Left kidney (tissue), 2 donors: ENCODE results near the gene PRCD. TPM values are rescaled to one million over a fixed set of nuclear protein-coding genes. Genes with fewer than 3 reads are reported as not detected.

Source experiments
- DNase-seq: peaks from one replicate; pipeline ENCODE4 v3.0.0-alpha.2; 2013
- polyA plus RNA-seq: library from polyadenylated mRNA; unstranded; fragments of 120-200 nt; gene quantifications from one replicate; pipeline ENCODE4 v1.2.1, GENCODE V29; 2013; ENCODE audit not compliant: insufficient read length

The PRCD gene
- polyA plus RNA-seq, 1 donor: 3.7 TPM

DNA sequence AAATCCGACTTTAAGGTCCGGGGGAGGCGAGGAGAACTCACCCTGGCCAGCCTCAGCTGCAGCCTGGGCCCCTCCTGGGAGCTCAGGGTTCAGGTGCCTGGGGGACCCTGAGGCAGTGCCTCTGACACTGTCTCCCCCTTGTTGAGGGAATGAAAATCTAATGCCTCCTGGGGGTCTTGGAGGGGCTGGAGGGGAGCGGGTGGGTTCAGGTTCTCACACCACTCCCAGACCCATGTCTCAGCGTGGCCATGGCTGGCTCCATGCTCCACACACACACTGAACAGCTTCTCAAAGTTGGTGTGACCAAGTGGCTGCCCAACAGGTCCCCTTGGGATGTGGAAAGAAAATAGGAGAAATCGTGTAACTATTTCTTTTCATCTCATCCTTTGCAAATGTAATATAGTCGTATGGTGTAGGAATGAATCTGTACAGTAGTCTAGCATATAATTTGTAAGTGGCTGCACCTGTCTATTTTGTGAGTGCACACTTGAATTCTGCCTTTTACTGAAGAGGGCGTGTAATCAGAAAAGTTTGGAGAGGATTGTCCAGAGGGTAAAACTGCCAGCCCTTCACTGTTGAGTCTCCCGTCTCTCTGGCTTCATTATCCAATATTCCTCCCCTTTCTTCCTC is 788 bp upstream of the PRCD start:
- no peak for DNase-seq

DNA sequence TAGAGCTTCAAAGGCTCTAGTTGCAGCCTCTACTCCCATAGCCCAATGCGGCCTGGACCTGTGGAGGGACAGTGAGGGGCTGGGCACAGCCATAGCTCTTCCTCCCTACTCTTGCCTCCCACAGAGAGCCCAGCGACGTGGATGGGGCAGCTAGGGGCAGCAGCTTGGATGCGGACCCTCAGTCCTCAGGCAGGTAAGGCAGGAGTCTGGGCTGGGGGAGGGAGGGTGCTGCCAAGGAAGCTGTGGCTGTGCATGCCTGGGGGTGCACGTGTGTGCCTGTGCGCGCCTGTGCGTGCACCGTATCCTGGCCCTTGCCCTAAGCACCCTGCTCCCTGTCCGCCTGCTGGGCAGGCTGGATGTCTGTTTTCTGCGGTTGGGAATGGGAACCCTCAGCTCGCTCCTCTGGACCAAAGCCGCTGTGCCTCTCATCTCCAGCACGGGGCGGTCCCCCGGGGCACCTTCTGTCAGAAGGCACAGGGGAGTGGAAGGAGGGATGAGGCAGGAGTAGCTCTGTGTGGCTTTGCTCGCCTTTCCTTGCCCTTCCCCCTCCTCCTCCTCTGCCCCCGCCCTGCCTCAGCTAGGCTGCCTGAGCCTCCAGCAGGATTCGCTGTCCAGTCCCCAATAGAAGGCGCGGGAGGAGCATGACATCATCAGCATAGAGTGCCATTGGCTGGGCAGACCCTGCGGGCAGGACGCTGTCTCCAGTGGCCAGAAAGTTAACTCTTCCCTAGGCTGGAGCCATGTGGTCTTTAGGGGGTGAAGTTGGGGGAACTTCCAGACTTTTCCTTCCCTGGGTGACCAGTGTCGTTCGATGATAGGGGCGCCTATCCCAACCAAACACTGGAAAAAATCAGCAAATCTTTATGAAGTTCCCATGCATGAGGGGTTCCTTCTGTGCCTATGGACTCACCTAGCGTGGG is 797 bp downstream of the PRCD start:
- peak; percentile 96 for DNase-seq

DNA sequence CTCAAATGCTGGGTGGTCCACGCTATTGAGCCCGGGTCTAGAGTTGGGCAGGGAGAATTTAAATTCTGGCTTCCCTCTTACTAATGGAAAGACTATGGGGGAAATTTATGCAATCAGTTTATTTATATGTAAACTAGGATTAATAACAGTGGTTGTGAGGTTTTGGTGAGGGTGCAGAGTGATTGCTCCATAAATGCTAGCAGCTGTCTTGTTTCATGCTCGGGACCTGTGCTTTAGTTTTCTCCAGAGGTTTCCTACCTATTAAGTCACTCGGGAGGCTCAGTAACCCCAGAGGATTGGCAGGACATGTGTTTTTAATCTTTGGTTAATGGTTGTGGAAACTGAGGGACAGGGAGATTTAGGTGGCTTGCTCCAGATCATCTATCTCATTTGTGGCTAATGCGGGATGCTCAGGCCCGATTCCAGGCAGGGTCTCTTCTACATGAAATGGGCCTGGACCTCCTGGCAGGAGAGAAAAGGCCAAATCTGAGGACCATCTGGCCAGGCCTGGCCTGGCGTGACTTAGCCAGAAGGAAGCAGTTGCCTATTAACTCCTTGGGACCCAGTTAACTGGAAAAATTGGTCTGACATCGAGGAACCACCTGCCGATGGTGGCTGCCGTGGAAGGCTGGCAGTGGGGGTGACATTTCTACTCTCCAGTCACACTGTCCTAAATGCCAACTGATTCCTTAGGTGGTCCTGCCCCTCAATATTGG is 2.1 kb downstream of the PRCD start:
- no peak for DNase-seq

DNA sequence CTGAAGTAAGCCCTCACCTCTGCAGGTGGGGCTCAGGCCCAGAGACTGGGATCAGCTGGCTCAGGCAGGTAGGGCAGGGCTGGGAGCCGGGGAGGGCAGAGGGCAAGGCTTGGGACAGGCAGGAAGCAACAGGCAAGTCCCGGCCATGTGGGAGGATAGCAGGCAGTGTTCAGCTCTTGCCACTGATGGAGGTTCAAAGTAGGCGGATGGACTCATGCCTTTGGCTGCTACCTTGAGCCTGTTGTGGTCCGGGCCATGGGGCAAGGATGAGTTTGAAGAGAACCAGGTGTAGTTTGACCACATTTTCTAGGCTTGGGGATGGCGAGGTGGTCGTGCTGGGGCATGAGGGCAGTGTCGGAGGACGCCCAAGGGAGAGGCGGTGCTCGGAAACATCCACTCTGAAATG is 2.7 kb downstream of the PRCD start:
- no peak for DNase-seq

DNA sequence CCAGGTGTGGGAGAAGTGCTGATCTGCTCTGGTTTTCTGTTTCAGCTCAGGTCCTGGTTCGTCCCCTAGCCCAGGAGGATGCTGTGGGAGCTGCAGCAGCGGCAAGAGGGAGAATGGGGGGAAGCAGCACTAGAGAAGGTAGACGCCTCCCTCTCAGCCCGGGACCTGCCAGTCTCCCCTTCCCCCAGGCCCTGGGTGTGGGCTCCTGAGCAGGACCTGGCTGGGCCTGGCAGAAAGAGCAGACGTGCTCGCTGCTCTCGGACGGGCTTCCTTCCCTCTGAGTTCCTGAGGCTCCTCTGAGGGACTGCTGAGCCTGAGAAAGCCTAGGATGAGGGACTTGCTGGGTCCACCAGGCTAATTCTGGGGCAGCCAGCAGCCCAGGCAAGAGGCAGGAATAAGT is 3.1 kb downstream of the PRCD start:
- no peak for DNase-seq

DNA sequence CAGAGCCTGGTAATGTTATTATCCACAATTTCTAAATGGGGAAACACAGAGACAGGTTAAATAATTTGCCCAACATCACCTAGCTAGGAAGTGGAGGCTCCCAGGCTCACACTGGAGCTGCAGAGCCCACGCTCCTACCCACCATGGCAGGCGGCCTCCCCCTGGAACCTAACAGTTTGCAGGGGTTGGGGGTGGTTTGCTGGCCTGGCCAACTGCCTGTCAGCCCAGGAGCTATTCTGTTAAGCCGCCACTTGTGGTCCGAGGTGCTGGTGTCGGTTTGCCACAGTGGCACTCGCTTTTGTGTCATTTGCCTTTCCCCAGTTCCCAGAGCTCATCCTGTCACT is 3.6 kb downstream of the PRCD start:
- no peak for DNase-seq

DNA sequence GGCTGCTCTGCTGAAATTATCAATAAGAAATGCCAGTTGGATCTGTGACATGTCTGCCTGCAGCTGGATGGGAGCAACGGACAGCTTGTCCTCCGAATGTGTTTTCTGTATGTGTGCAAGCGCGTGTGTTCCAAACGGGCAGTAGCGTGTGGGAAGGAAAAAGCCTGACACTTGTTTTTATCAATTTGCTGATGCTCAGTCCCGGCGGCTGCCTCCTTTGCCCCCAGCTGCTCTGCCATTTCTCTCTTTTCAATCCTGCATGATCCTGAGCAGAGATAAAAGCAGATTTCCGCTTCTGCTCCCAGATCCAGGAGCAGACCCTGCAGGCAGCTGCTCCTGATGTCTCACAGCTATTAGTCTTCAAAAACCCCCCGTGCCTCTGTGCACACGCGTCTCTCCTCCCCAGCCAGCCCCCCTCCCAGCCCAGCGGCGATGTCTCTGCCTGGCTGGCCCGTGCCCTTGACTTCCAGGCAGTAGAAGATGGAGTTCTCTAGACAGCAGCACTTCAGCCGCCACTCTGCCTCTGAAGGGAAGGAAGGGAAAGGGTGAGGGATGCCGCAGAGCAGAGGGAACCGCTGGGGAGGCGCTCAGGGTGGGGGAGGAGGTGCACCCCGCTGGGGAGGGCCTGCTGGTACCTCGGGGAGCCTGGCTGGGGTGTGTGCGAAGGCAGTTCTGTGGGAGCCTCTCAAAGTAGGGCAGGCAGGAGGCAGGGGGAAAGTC is 4.1 kb downstream of the PRCD start:
- DNase-seq: no peak

DNA sequence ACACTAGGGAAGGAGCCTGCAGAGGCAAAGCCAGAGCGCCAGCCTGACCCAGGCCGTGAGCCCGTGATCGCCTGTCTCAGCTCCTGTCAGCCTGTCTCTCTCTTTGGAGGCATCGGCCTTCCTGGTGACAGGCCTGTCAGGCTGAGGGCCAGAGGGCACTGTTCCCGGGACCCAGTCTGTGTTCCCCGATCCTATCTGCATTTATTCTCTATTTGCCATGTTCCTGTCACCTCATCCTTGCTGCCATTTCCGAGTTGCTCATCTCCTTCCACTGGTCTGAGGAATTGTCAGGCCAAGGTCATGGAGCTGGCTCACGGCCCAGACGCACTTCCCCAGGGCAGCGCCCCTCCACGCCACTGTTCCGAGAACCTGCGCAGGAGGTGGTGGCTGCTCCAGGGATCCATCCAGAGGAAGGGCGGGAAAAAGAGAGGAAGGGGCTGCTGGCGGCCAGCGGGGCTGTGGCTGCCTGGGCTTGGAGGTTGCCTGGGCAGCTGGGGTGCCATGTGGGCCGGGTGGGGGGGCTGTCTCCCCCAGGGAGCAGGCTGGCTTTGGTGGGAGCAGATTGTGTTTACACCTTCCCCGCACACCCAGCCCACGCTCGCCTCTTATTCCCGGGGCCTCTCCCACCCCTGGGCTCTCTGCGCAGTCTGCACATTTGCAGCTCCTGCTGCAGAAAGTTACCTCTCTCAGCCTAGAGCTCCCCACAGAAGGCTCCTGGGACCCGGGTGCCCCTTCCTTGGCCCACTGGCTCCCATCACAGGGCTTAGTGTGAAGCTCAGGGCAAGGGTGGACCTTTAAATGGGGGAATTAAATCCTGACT is 4.9 kb downstream of the PRCD start:
- DNase-seq: no peak

DNA sequence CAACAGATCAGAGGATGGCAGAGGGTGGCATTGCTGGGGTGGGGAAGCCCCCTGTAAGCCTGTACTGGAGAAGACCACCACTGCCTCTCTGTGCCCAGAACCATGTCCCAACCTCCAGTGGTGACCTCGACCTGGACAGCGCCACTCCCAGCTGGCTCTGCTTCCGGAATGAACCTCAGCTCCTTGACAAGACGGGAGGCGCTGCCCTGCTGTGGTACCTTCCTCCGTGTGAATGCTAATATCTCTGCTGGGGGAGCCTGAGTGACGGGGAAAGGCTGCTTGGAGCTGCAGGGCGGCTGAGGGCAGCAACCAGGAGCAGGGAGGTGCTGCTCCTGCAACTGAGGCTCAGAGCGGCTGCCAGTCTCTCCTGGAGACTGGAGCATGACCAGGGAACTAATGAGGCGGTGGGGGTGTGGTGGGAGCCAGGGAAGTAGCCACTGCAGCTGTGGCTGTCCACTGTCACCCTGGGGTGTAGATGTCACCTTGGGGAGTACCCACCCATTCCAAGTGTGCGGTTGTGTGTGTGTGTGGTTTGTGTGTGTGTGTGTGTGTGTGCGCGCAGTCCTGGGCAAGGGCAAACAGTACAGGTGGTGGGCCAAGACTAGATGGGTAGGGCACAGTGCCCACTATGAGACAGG is 6.2 kb downstream of the PRCD start:
- no peak for DNase-seq

DNA sequence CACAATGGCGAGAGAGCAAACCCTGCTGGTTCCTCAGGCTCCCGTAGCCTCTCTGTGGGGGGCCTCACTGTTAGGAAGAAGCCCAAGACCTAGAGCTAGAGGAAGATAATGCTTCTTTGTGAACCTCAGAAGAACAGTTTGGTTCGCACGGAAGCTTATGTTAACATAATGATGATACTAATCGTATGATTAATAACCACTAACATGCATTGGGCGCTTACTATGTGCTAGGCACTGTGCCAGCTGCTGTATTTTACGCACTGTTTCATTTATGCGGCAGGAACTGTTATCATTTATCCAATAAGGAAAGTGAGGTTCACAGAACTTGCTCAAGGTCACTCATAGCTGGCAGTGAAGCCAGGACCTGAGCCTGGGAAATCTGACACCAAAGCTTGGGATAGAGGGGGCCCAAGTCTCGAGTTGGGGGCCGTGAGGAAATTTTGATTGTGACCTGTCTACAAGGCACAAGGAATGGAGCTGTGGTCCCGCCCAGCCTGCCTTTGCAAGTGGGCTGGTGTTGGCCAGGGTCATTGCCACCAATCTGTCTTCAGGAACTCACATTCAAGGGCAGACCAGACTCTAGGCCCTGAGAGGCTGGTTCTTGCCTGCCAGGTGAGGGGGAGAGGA is 6.8 kb downstream of the PRCD start:
- no peak for DNase-seq

DNA sequence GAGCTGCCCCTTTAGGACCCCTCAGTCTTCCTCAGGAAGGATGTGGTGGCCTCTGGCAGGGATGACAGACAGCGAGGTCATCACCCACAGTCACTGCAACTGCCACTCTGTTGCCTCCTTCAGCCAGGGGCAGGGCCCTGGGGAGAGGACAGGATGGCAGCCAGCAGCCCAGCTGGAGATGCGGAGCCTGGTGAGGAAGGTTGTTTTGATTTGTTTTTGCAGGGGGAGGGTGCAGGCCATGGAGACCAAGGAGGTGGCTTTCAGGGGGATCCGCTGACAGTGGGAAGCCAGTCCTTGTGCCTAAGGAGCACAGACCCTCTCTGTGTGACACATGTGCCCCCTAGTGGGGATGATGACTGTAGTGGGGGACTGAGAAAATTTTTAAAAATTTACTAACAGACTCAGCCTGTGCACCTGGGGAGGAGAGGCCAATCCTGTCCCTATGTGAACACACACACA is 7.4 kb downstream of the PRCD start:
- DNase-seq: peak; percentile 83

DNA sequence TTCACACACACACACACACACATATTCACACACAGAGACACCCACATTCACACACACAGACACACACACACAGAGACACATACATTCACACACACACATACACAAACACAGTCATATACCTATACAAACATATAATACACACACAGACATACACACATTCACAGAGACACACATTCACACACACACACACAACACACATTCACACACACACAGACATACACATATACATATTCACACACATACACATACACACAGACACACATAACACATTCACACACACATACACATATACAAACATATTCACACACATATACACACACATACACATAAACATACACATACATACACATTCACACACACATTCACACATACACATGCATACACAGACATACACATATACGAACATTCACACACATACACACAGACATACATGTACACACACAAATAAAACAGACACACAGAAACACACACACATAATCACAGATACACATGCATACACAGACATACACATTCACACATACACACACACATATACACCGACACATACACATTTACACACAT is 7.9 kb downstream of the PRCD start:
- no peak for DNase-seq

DNA sequence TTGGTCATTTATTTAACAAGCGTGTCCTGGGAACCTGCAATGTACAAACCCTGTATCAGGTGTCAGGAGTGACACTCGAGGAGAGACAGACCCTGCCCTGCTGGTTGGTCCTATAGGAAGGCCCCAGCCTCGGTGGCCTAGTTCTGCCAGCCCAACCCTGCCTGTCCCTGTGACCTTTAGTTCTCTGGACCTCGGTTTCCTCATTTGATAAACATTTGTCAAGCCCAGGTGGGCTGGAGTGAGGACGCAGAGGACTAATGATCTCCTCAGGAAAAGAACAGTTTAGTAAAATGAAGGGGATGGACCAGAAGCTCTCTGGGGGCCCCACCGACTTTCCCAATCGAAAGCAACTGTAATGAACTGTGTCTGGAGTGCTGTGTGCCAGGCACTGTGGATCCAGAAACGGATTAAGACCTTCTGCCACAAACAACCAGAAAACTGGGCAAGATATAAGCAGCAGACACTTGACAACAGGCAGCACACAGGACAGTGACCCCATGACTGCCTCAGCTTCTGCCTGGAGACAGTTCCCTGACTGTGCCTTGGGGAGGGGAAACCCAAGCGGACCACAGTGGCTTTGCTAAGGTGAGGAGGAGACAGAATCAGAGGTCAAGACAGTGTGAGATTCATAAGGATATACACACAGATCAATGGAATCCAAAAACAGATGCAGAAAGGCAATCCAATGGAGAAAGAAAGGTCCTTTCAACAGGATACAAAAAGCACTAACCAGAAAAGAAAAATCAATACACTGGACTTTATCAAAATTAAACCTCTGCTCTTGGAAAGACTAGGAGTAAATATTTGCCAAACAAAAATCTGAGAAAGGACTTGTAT is 8.8 kb downstream of the PRCD start:
- DNase-seq: no peak

DNA sequence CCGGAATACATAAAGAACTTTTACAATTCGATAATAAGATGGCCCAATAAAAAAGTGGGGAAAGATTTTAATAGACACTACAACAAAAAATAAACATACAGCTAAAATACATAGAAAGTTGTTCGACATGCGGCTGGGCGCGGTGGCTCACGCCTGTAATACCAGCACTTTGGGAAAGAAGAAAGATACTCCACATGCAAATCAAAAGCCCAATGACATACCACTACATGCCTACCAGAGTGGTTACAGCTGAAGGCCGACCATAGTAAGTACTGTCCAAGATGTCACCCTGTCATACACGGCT is 9.3 kb downstream of the PRCD start:
- DNase-seq: no peak

DNA sequence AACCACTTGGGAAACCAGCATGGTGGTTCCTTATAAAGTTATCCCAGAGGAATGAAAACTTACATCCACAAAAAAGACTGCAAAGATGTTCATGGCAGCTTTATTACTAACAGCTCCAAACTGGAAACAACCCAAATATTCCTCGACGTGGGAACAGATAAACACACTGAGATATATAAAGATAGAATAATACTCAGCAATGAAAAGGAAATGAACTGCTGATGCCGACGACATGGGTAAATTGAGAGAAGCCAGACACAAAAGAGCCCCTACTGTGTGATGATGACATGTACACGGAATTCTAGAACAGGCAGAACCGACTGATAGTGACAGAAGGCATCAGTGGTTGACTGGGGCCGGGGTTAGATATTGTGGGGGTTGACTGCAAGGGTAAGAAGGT is 9.7 kb downstream of the PRCD start:
- no peak for DNase-seq

DNA sequence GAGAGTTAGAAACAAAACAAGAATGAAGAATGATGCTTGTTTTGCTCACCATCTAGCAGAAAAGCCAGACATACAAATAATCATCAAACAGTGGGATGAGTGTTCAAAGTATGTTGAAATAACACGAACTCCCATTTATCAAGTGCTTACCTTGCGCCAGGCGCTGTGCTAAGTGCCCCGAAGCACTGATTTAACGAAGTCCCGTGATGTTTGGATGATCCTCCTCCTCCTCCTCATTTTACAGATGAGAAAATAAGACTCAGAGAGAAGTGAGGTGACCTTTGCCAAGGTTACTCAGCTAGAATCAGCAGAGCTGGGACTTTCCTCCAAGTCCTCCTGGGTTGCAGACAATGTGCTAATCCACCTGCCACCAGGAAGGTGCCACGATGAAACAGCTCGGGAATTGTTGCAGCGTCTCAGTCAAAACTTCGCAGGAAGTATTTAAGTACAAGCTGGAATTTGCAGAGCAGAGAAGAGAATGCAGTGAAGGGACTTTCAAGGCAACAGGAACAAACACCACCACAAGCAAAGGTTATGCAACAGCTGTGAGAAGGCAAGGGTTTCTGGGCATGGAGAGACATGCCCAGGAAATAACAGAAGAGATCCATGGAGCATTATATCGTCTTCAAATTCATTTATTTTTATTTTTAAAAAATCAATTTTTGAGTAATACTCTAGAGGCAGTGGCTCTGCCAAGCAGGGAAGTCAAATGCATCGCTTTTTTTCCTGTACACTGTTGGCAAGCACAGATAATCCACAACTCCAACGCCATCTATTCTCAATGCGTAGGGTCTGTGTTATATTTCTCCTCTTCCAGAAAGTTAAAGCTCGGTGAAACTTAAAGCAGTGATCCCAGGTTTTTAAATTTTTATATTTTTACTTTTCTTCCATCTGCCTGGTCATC is 11.1 kb downstream of the PRCD start:
- no peak for DNase-seq

DNA sequence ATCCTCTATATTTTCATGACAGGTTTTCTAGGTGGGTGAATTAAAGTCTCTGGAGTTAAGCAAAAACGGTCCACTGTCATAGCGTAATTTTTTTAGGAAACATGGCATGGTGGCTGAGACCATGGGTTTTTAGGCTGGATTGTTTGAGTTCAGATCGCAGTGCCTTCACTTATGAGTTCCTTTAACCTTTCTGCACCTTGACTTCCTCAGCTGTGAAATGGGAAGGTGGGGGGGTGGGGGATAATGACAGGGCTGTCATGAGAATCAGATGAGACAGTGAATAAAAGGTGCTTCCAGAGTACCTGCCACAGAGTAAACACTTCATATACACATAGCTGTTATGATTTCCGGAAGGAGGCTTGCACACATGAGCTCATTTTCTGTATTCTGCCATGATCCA is 11.8 kb downstream of the PRCD start:
- no peak for DNase-seq

DNA sequence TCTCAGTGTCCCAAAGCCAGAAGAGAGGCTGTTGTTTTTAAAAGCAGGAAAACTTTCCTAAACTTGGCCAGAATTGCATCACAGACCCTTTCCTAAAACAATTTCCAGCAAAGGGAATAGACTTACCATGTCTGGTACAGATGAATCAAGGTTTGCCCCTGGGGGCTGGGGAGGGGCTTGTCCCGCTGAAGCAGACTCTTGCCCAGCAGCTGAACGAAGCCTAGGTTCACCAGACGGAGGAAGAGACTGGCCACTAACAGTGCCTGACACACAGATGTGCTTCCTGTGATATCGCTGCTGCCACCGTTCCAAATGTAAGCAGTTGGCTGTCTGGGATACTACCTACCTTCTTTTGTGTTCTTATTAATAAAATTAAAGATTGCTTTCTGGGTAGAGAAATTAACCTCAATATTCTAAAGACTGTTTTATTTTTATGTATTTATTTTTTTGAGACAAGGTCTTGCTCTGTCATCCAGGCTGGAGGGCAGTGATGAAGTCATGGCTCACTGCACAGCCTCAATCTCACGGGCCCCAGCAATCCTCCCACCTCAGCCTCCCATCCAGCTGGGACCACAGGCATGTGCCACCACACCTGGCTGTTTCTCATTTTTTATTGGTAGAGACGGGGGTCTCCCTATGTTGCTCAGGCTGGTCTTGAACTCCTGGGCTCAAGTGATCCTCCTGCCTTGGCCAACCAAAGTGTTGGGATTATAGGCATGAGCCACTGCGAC is 13.5 kb downstream of the PRCD start:
- DNase-seq: no peak
